ENCODE measurements around the gene GLRX3.
A peak's percentile ranks its signal among the peaks of the same experiment; 100 is the strongest.

GLRX3 gene

GRCh38 chr10:130188195-130189175, 52.3 kb downstream of the GLRX3 start:
- Histone ChIP-seq H2AK5ac (ENCODE audit: low read length, severe bottlenecking) (no peak overlapping the region), H2BK5ac (ENCODE audit: low read depth, low read length, poor library complexity, severe bottlenecking) (no peak overlapping the region), H2BK15ac (ENCODE audit: low read depth, poor library complexity, severe bottlenecking) (no peak overlapping the region), H4K91ac (ENCODE audit: low read length) (no peak overlapping the region), H3K9ac (ENCODE audit: low read length) (no peak overlapping the region), H3K4me1 (ENCODE audit: control insufficient read depth, insufficient read depth, low read depth, low read length) (peaks cover 14% of the 10 kb centered on the region), H2AFZ (ENCODE audit: low read depth, low read length) (no peak overlapping the region), H3K4me3 (ENCODE audit: insufficient read depth in 1 of 2, low read depth in 1 of 2, low read length in 2 of 2) (no peak overlapping the region), H3K36me3 (ENCODE audit: control insufficient read depth in 1 of 2, insufficient read depth in 2 of 2, low read depth in 1 of 2, low read length in 2 of 2) (peaks cover 46 to 55% of the 10 kb centered on the region in 2 experiments), H3K23ac (ENCODE audit: low read length in 2 of 2) (no peak overlapping the region), H3K18ac (ENCODE audit: low read depth in 1 of 2, low read length in 2 of 2) (no peak overlapping the region), H3K9me3 (ENCODE audit: control insufficient read depth, low read length) (no peaks in the 10 kb centered on the region), H3K27ac (ENCODE audit: low read length, poor library complexity, severe bottlenecking) (no peak overlapping the region), H3K4ac (ENCODE audit: low read depth in 1 of 2, low read length in 2 of 2) (no peak overlapping the region), H4K8ac (ENCODE audit: low read length) (no peak overlapping the region), H3K79me1 (replicated peaks; ENCODE audit: low read length, poor library complexity, severe bottlenecking) (peaks cover 20% of the 10 kb centered on the region), H2BK120ac (ENCODE audit: low read depth, low read length) (no peak overlapping the region), H3K27me3 (ENCODE audit: control insufficient read depth in 1 of 2, insufficient read depth in 1 of 2, low read length in 2 of 2) (no peaks in the 10 kb centered on the region), H3K4me2 (ENCODE audit: low read length, poor library complexity, severe bottlenecking) (no peak overlapping the region), H2BK12ac (ENCODE audit: low read length in 2 of 2) (no peak overlapping the region), H3K14ac (ENCODE audit: low read length in 2 of 2) (no peak overlapping the region)
- no peak for DNase-seq
- WGBS = 98% methylated on average over 24 of the region's 28 CpGs

- Histone ChIP-seq H3K9me3 (ENCODE audit: control insufficient read depth, low read length) (no peaks in the 10 kb centered on the region), H2BK5ac (ENCODE audit: low read depth, low read length, poor library complexity, severe bottlenecking) (no peak overlapping the region), H3K4me1 (ENCODE audit: control insufficient read depth, insufficient read depth, low read depth, low read length) (peaks cover 21% of the 10 kb centered on the region), H2AFZ (ENCODE audit: low read depth, low read length) (no peak overlapping the region), H3K79me1 (replicated peaks; ENCODE audit: low read length, poor library complexity, severe bottlenecking) (peaks cover 15% of the 10 kb centered on the region), H3K27me3 (ENCODE audit: control insufficient read depth in 1 of 2, insufficient read depth in 1 of 2, low read length in 2 of 2) (no peaks in the 10 kb centered on the region), H2BK120ac (ENCODE audit: low read depth, low read length) (no peak overlapping the region), H2AK5ac (ENCODE audit: low read length, severe bottlenecking) (no peak overlapping the region), H3K14ac (ENCODE audit: low read length in 2 of 2) (no peak overlapping the region), H4K8ac (ENCODE audit: low read length) (no peak overlapping the region), H3K9ac (ENCODE audit: low read length) (no peak overlapping the region), H3K27ac (ENCODE audit: low read length, poor library complexity, severe bottlenecking) (no peak overlapping the region), H2BK12ac (ENCODE audit: low read length in 2 of 2) (no peak overlapping the region), H3K4me3 (ENCODE audit: insufficient read depth in 1 of 2, low read depth in 1 of 2, low read length in 2 of 2) (no peak overlapping the region), H3K4me2 (ENCODE audit: low read length, poor library complexity, severe bottlenecking) (no peak overlapping the region), H2BK15ac (ENCODE audit: low read depth, poor library complexity, severe bottlenecking) (no peak overlapping the region), H3K18ac (ENCODE audit: low read depth in 1 of 2, low read length in 2 of 2) (peak overlapping the region in 1 of 2 experiments; percentile 11), H3K23ac (ENCODE audit: low read length in 2 of 2) (no peak overlapping the region), H4K91ac (ENCODE audit: low read length) (peak overlapping the region; percentile 16), H3K4ac (ENCODE audit: low read depth in 1 of 2, low read length in 2 of 2) (peak overlapping the region in 1 of 2 experiments; percentile 18), H3K36me3 (ENCODE audit: control insufficient read depth in 1 of 2, insufficient read depth in 2 of 2, low read depth in 1 of 2, low read length in 2 of 2) (peaks cover 34 to 50% of the 10 kb centered on the region in 2 experiments)
- no peak for DNase-seq
- 92% methylated on average over 25 of the region's 25 CpGs for WGBS
Observed at GRCh38 chr10:130189608-130190054, 53.4 kb downstream of the GLRX3 start.

GRCh38 chr10:130190055-130190736, 54.0 kb downstream of the GLRX3 start:
- peak overlapping the region in 1 of 2 experiments; percentile 2 for H3K23ac ChIP-seq (ENCODE audit: low read length in 2 of 2)
- WGBS = 8% methylated on average over 70 of the region's 81 CpGs

GRCh38 chr10:130190737-130191115, 54.5 kb downstream of the GLRX3 start:
- 55% methylated on average over 20 of the region's 25 CpGs for WGBS
- Histone ChIP-seq H2AFZ (ENCODE audit: low read depth, low read length) (no peak overlapping the region), H2AK5ac (ENCODE audit: low read length, severe bottlenecking) (no peak overlapping the region), H3K4me2 (ENCODE audit: low read length, poor library complexity, severe bottlenecking) (peak overlapping the region; percentile 90), H3K9me3 (ENCODE audit: control insufficient read depth, low read length) (no peaks in the 10 kb centered on the region), H3K27ac (ENCODE audit: low read length, poor library complexity, severe bottlenecking) (no peak overlapping the region), H3K4ac (ENCODE audit: low read depth in 1 of 2, low read length in 2 of 2) (peak overlapping the region; percentile 16 to 18), H2BK120ac (ENCODE audit: low read depth, low read length) (peak overlapping the region; percentile 8), H4K91ac (ENCODE audit: low read length) (peak overlapping the region; percentile 68), H3K79me1 (replicated peaks; ENCODE audit: low read length, poor library complexity, severe bottlenecking) (peaks cover 8% of the 10 kb centered on the region), H3K27me3 (ENCODE audit: control insufficient read depth in 1 of 2, insufficient read depth in 1 of 2, low read length in 2 of 2) (no peaks in the 10 kb centered on the region), H3K23ac (ENCODE audit: low read length in 2 of 2) (peak overlapping the region in 1 of 2 experiments; percentile 16), H3K18ac (ENCODE audit: low read depth in 1 of 2, low read length in 2 of 2) (peak overlapping the region in 1 of 2 experiments; percentile 37), H2BK12ac (ENCODE audit: low read length in 2 of 2) (no peak overlapping the region), H2BK15ac (ENCODE audit: low read depth, poor library complexity, severe bottlenecking) (no peak overlapping the region), H3K4me1 (ENCODE audit: control insufficient read depth, insufficient read depth, low read depth, low read length) (peaks cover 22% of the 10 kb centered on the region), H3K36me3 (ENCODE audit: control insufficient read depth in 1 of 2, insufficient read depth in 2 of 2, low read depth in 1 of 2, low read length in 2 of 2) (peaks cover 23 to 52% of the 10 kb centered on the region in 2 experiments), H3K9ac (ENCODE audit: low read length) (peak overlapping the region; percentile 78), H2BK5ac (ENCODE audit: low read depth, low read length, poor library complexity, severe bottlenecking) (no peak overlapping the region), H3K14ac (ENCODE audit: low read length in 2 of 2) (peak overlapping the region in 1 of 2 experiments; percentile 97), H3K4me3 (ENCODE audit: insufficient read depth in 1 of 2, low read depth in 1 of 2, low read length in 2 of 2) (peak overlapping the region; percentile 72 to 78), H4K8ac (ENCODE audit: low read length) (peak overlapping the region; percentile 87)
- DNase-seq = no peak

More at GRCh38 chr10:130190055-130190736, 54.0 kb downstream of the GLRX3 start:
- H3K18ac ChIP-seq (ENCODE audit: low read depth in 1 of 2, low read length in 2 of 2) = peak overlapping the region; percentile 11 to 66
- H2BK12ac ChIP-seq (ENCODE audit: low read length in 2 of 2) = no peak overlapping the region
- peak overlapping the region; percentile 18 to 64 for H3K4ac ChIP-seq (ENCODE audit: low read depth in 1 of 2, low read length in 2 of 2)
- H3K4me1 ChIP-seq (ENCODE audit: control insufficient read depth, insufficient read depth, low read depth, low read length) = peaks cover 22% of the 10 kb centered on the region
- H2BK120ac ChIP-seq (ENCODE audit: low read depth, low read length) = peak overlapping the region; percentile 8
- H4K91ac ChIP-seq (ENCODE audit: low read length) = peak overlapping the region; percentile 68
- peak overlapping the region; percentile 87 for H4K8ac ChIP-seq (ENCODE audit: low read length)
- peak overlapping the region; percentile 78 for H3K9ac ChIP-seq (ENCODE audit: low read length)
- no peak overlapping the region for H2AK5ac ChIP-seq (ENCODE audit: low read length, severe bottlenecking)
- no peaks in the 10 kb centered on the region for H3K9me3 ChIP-seq (ENCODE audit: control insufficient read depth, low read length)
- no peak overlapping the region for H2BK5ac ChIP-seq (ENCODE audit: low read depth, low read length, poor library complexity, severe bottlenecking)
- peak overlapping the region in 1 of 2 experiments; percentile 97 for H3K14ac ChIP-seq (ENCODE audit: low read length in 2 of 2)
- peak overlapping the region; percentile 92 for H2AFZ ChIP-seq (ENCODE audit: low read depth, low read length)
- peak overlapping the region; percentile 72 to 78 for H3K4me3 ChIP-seq (ENCODE audit: insufficient read depth in 1 of 2, low read depth in 1 of 2, low read length in 2 of 2)
- H3K27me3 ChIP-seq (ENCODE audit: control insufficient read depth in 1 of 2, insufficient read depth in 1 of 2, low read length in 2 of 2) = no peaks in the 10 kb centered on the region
- H2BK15ac ChIP-seq (ENCODE audit: low read depth, poor library complexity, severe bottlenecking) = peak overlapping the region; percentile 9
- no peak overlapping the region for H3K27ac ChIP-seq (ENCODE audit: low read length, poor library complexity, severe bottlenecking)
- DNase-seq = peak; percentile 72
- H3K79me1 ChIP-seq (replicated peaks; ENCODE audit: low read length, poor library complexity, severe bottlenecking) = peaks cover 13% of the 10 kb centered on the region
- H3K36me3 ChIP-seq (ENCODE audit: control insufficient read depth in 1 of 2, insufficient read depth in 2 of 2, low read depth in 1 of 2, low read length in 2 of 2) = peaks cover 29 to 52% of the 10 kb centered on the region in 2 experiments
- H3K4me2 ChIP-seq (ENCODE audit: low read length, poor library complexity, severe bottlenecking) = peak overlapping the region; percentile 90
